ENCODE results near the gene SALL4. TPM values are rescaled to one million over a fixed set of nuclear protein-coding genes. Genes with fewer than 3 reads are reported as not detected.

The SALL4 gene
- total and polyA plus RNA-seq, 2 donors (not counting 1 experiment from before 2014, with no cell fraction given) = 0.15 to 1.5 TPM

GRCh38 chr20:51837876-51838420, 35.6 kb upstream of the SALL4 start:
- Histone ChIP-seq H3K36me3 (ENCODE audit: control insufficient read depth, insufficient read depth, low read length) (no peaks in the 10 kb centered on the region), H3K4me3 (replicated peaks in 1 of 4; ENCODE audit: control extremely low read depth in 1 of 4, insufficient read depth in 1 of 4, low read depth in 3 of 4, low read length in 4 of 4) (no peak overlapping the region), H3K9ac (ENCODE audit: insufficient read depth, low read length) (no peak overlapping the region), H3K9me3 (ENCODE audit: control insufficient read depth, insufficient read depth, low read depth, low read length) (no peaks in the 10 kb centered on the region), H3K27ac (ENCODE audit: insufficient read depth, low read length) (no peak overlapping the region), H4K20me1 (ENCODE audit: control insufficient read depth, extremely low read depth, insufficient read depth, low read length) (no peaks in the 10 kb centered on the region), H2AFZ (ENCODE audit: low read length) (no peak overlapping the region), H3K4me1 (ENCODE audit: control insufficient read depth, extremely low read depth, insufficient read depth, low read length) (no peaks in the 10 kb centered on the region), H3K79me2 (ENCODE audit: control insufficient read depth, insufficient read depth, low read length) (no peaks in the 10 kb centered on the region), H3K27me3 (ENCODE audit: control insufficient read depth, insufficient read depth, low read length) (no peaks in the 10 kb centered on the region), H3K4me2 (ENCODE audit: extremely low read depth, insufficient read depth, low read length) (no peak overlapping the region)
- DNase-seq (ENCODE audit: low read depth in 2 of 2) = no peak
- no peak for TF ChIP-seq EZH2 (IDR thresholded peaks at IDR 0.05; ENCODE audit: low read length, missing control alignments)
- TF ChIP-seq CTCF (conservative IDR thresholded peaks at IDR 0.05 in 1 of 2, IDR thresholded peaks at IDR 0.05 in 1 of 2; ENCODE audit: low read depth in 1 of 2, low read length in 2 of 2) = no peak

GRCh38 chr20:51837436-51837835, 35.1 kb upstream of the SALL4 start:
- H3K27me3 ChIP-seq (ENCODE audit: control insufficient read depth, insufficient read depth, low read length) = no peaks in the 10 kb centered on the region
- H3K9ac ChIP-seq (ENCODE audit: insufficient read depth, low read length) = no peak overlapping the region
- no peaks in the 10 kb centered on the region for H3K36me3 ChIP-seq (ENCODE audit: control insufficient read depth, insufficient read depth, low read length)
- H3K4me3 ChIP-seq (replicated peaks in 1 of 4; ENCODE audit: control extremely low read depth in 1 of 4, insufficient read depth in 1 of 4, low read depth in 3 of 4, low read length in 4 of 4) = no peak overlapping the region
- H4K20me1 ChIP-seq (ENCODE audit: control insufficient read depth, extremely low read depth, insufficient read depth, low read length) = no peaks in the 10 kb centered on the region
- no peak overlapping the region for H3K27ac ChIP-seq (ENCODE audit: insufficient read depth, low read length)
- no peaks in the 10 kb centered on the region for H3K79me2 ChIP-seq (ENCODE audit: control insufficient read depth, insufficient read depth, low read length)
- no peak overlapping the region for H3K4me2 ChIP-seq (ENCODE audit: extremely low read depth, insufficient read depth, low read length)
- H3K9me3 ChIP-seq (ENCODE audit: control insufficient read depth, insufficient read depth, low read depth, low read length) = no peaks in the 10 kb centered on the region
- no peak for DNase-seq (ENCODE audit: low read depth in 2 of 2)
- H2AFZ ChIP-seq (ENCODE audit: low read length) = no peak overlapping the region
- no peaks in the 10 kb centered on the region for H3K4me1 ChIP-seq (ENCODE audit: control insufficient read depth, extremely low read depth, insufficient read depth, low read length)
- no peak for TF ChIP-seq CTCF (conservative IDR thresholded peaks at IDR 0.05 in 1 of 2, IDR thresholded peaks at IDR 0.05 in 1 of 2; ENCODE audit: low read depth in 1 of 2, low read length in 2 of 2)

- TF ChIP-seq CTCF (conservative IDR thresholded peaks at IDR 0.05 in 1 of 2, IDR thresholded peaks at IDR 0.05 in 1 of 2; ENCODE audit: low read depth in 1 of 2, low read length in 2 of 2) (no peak), EZH2 (IDR thresholded peaks at IDR 0.05; ENCODE audit: low read length, missing control alignments) (no peak)
- Histone ChIP-seq H3K36me3 (ENCODE audit: control insufficient read depth, insufficient read depth, low read length) (no peaks in the 10 kb centered on the region), H3K9me3 (ENCODE audit: control insufficient read depth, insufficient read depth, low read depth, low read length) (no peaks in the 10 kb centered on the region), H4K20me1 (ENCODE audit: control insufficient read depth, extremely low read depth, insufficient read depth, low read length) (no peaks in the 10 kb centered on the region), H3K4me2 (ENCODE audit: extremely low read depth, insufficient read depth, low read length) (no peak overlapping the region), H3K79me2 (ENCODE audit: control insufficient read depth, insufficient read depth, low read length) (no peaks in the 10 kb centered on the region), H3K27ac (ENCODE audit: insufficient read depth, low read length) (no peak overlapping the region), H3K4me1 (ENCODE audit: control insufficient read depth, extremely low read depth, insufficient read depth, low read length) (no peaks in the 10 kb centered on the region), H3K9ac (ENCODE audit: insufficient read depth, low read length) (no peak overlapping the region), H3K4me3 (replicated peaks in 1 of 4; ENCODE audit: control extremely low read depth in 1 of 4, insufficient read depth in 1 of 4, low read depth in 3 of 4, low read length in 4 of 4) (no peak overlapping the region), H3K27me3 (ENCODE audit: control insufficient read depth, insufficient read depth, low read length) (no peaks in the 10 kb centered on the region), H2AFZ (ENCODE audit: low read length) (no peak overlapping the region)
- no peak for DNase-seq (ENCODE audit: low read depth in 2 of 2)
Observed at GRCh38 chr20:51833326-51833725, 31.0 kb upstream of the SALL4 start.
